Thoracic aorta (tissue), 2 donors: ENCODE results near the gene HIPK4. TPM values are rescaled to one million over a fixed set of nuclear protein-coding genes. Genes with fewer than 3 reads are reported as not detected.
"Not testable (repeated sequence)": the region's sequence is repeated elsewhere in the genome, so short reads cannot be mapped to it uniquely, and the experiment has no call there.

Experiments
- ATAC-seq: fragments of 150-250 bp; one replicate; pipeline ENCODE4 v1.8.0; 2017; ENCODE audit warnings: low read depth; ENCODE audit not compliant: insufficient number of reproducible peaks, low FRiP score
- DNase-seq: peaks from one replicate; pipeline ENCODE4 v3.0.0-alpha.2; 2020; ENCODE audit warnings: low spot score
- H3K27ac ChIP-seq, 2 donors: fragments of 200-600 bp; sonication (generic); 1 replicate in 1 of 2; 2 replicates in 1 of 2; pipeline ENCODE4 v1.5.1; 2016; ENCODE audit warnings: mild to moderate bottlenecking in 2 of 2, moderate library complexity in 2 of 2
- H3K27me3 ChIP-seq: fragments of 200-600 bp; sonication (generic); replicated peaks from 2 replicates; pipeline ENCODE4 v1.6.0; 2016; ENCODE audit warnings: mild to moderate bottlenecking; ENCODE audit not compliant: insufficient read depth
- H3K36me3 ChIP-seq: fragments of 200-600 bp; sonication (generic); one replicate; pipeline ENCODE4 v1.5.1; 2016
- H3K4me1 ChIP-seq, 2 donors: fragments of 200-600 bp; sonication (generic); 1 replicate in 1 of 2; 2 replicates in 1 of 2; pipeline versions ENCODE4 v1.5.1 to v1.6.0; 2016; ENCODE audit warnings: low read depth in 2 of 2, mild to moderate bottlenecking in 1 of 2; ENCODE audit not compliant: control insufficient read depth in 1 of 2
- H3K4me3 ChIP-seq: fragments of 200-600 bp; sonication (generic); 2 replicates; pipeline ENCODE4 v1.5.1; 2016; ENCODE audit warnings: mild to moderate bottlenecking
- H3K9me3 ChIP-seq: fragments of 200-600 bp; sonication (generic); 2 replicates; pipeline ENCODE4 v1.5.1; 2016
- CTCF ChIP-seq: fragments of 200-600 bp; sonication (generic); IDR thresholded peaks from one replicate; pipeline ENCODE4 v1.5.1; 2019; ENCODE audit warnings: antibody characterized with exemption
- total RNA-seq, 2 donors: library from RNA; depleted of rRNA; stranded (reverse); fragments of >200 nt; gene quantifications; one replicate each; pipeline versions ENCODE4 v1.1.0 to v1.2.3, GENCODE V29; 2016

HIPK4 gene
- total RNA-seq = not detected

GRCh38 chr19:40390084-40390742, at the start of gene HIPK4:
Gene HIPK4 (minus strand): TSS chr19:40390181. CDS start chr19:40389902, 279 bp downstream.
- Histone ChIP-seq H3K36me3 (no peaks in the 10 kb centered on the region), H3K4me3 (no peak within 1 kb of the TSS), H3K9me3 (no peaks in the 10 kb centered on the region), H3K27ac (no peak within 1 kb of the TSS), H3K27me3 (no peaks in the 10 kb centered on the region), H3K4me1 (no peaks in the 10 kb centered on the region)
- DNase-seq (no peak), ATAC-seq (no peak)
- no peak for TF ChIP-seq CTCF

- Histone ChIP-seq H3K27me3 (no peaks in the 10 kb centered on the region), H3K4me1 (peaks cover 20% of the 10 kb centered on the region in 2 donors), H3K4me3 (no peak overlapping the region), H3K27ac (no peak overlapping the region), H3K36me3 (peaks cover 18% of the 10 kb centered on the region), H3K9me3 (no peaks in the 10 kb centered on the region)
- no peak for TF ChIP-seq CTCF
- ATAC-seq (no peak), DNase-seq (no peak)
Observed at GRCh38 chr19:40438284-40438683, 48.3 kb upstream of the HIPK4 start.

- Histone ChIP-seq H3K27ac (peak overlapping the region; percentile 92 to 98), H3K4me1 (peaks cover 15 to 17% of the 10 kb centered on the region in 2 donors), H3K36me3 (no peaks in the 10 kb centered on the region), H3K4me3 (peak overlapping the region; percentile 77), H3K27me3 (no peaks in the 10 kb centered on the region), H3K9me3 (no peaks in the 10 kb centered on the region)
- DNase-seq (peak; percentile 52), ATAC-seq (peak; percentile 91)
- TF ChIP-seq CTCF = no peak
Observed at GRCh38 chr19:40433391-40434216, 43.6 kb upstream of the HIPK4 start.

GRCh38 chr19:40432760-40433159, 42.8 kb upstream of the HIPK4 start:
- ATAC-seq, H3K27me3 ChIP-seq, H3K36me3 ChIP-seq, H3K9me3 ChIP-seq, DNase-seq: not testable (repeated sequence)
- H3K4me1 ChIP-seq = peaks cover 15 to 17% of the 10 kb centered on the region in 2 donors
- peak overlapping the region; percentile 92 to 98 for H3K27ac ChIP-seq
- H3K4me3 ChIP-seq = peak overlapping the region; percentile 77

- H3K9me3 ChIP-seq = no peaks in the 10 kb centered on the region
- DNase-seq (no peak), ATAC-seq (no peak)
- H3K36me3 ChIP-seq = no peaks in the 10 kb centered on the region
- peak overlapping the region in 1 of 2 donors; percentile 98 for H3K27ac ChIP-seq
- no peak overlapping the region for H3K4me3 ChIP-seq
- no peaks in the 10 kb centered on the region for H3K27me3 ChIP-seq
- no peak for TF ChIP-seq CTCF
- H3K4me1 ChIP-seq = peaks cover 15 to 17% of the 10 kb centered on the region in 2 donors
Observed at GRCh38 chr19:40431698-40432097, 41.7 kb upstream of the HIPK4 start.

GRCh38 chr19:40430242-40430641, 40.3 kb upstream of the HIPK4 start:
- not testable (repeated sequence) for H3K27ac ChIP-seq, H3K4me3 ChIP-seq, ATAC-seq, DNase-seq, H3K27me3 ChIP-seq, H3K36me3 ChIP-seq, H3K9me3 ChIP-seq
- peaks cover 15 to 17% of the 10 kb centered on the region in 2 donors for H3K4me1 ChIP-seq

- peaks cover 23 to 25% of the 10 kb centered on the region in 2 donors for H3K4me1 ChIP-seq
- ATAC-seq, H3K27me3 ChIP-seq, DNase-seq, H3K9me3 ChIP-seq, H3K27ac ChIP-seq, H3K36me3 ChIP-seq, H3K4me3 ChIP-seq: not testable (repeated sequence)
Observed at GRCh38 chr19:40428197-40428596, 38.2 kb upstream of the HIPK4 start.
